Measurements from ENCODE around the gene KNDC1. TPM values are rescaled to one million over a fixed set of nuclear protein-coding genes. Genes with fewer than 3 reads are reported as not detected.

Gene KNDC1
- polyA plus RNA-seq, 1 donor from 2014 or later = 4.3 TPM

GRCh38 chr10:133162910-133163856 is 3.2 kb downstream of the KNDC1 start:
- no peaks in the 10 kb centered on the region for H3K79me2 ChIP-seq (replicated peaks; ENCODE audit: insufficient read depth, low read length)
- no peaks in the 10 kb centered on the region for H3K36me3 ChIP-seq (ENCODE audit: insufficient read depth, low read length)
- no peaks in the 10 kb centered on the region for H3K9me2 ChIP-seq (ENCODE audit: insufficient read depth, low read length)
- no peaks in the 10 kb centered on the region for H3F3A ChIP-seq (ENCODE audit: insufficient read depth, low read length, poor library complexity, severe bottlenecking)
- TF ChIP-seq REST (IDR thresholded peaks at IDR 0.05; ENCODE audit: borderline replicate concordance) = no peak
- TF ChIP-seq CTCF (IDR thresholded peaks at IDR 0.05; ENCODE audit: poor library complexity, severe bottlenecking) = no peak
- TF ChIP-seq POLR2AphosphoS5 (IDR thresholded peaks at IDR 0.05) = no peak
- no peak for TF ChIP-seq MXI1 (conservative IDR thresholded peaks at IDR 0.05; ENCODE audit: poor library complexity, severe bottlenecking)
- no peak for TF ChIP-seq SMC3 (conservative IDR thresholded peaks at IDR 0.05; ENCODE audit: poor library complexity)
- TF ChIP-seq EP300 (conservative IDR thresholded peaks at IDR 0.05; ENCODE audit: poor library complexity, severe bottlenecking) = no peak
- no peak for TF ChIP-seq TAF1 (IDR thresholded peaks at IDR 0.05; ENCODE audit: low read depth)
- no peak for TF ChIP-seq RAD21 (conservative IDR thresholded peaks at IDR 0.05)
- no peak for TF ChIP-seq EZH2 (IDR thresholded peaks at IDR 0.05; ENCODE audit: borderline replicate concordance, insufficient read depth, low read length, poor library complexity, severe bottlenecking)
- H3K27ac ChIP-seq (ENCODE audit: low read length) = no peak overlapping the region
- no peaks in the 10 kb centered on the region for H4K20me1 ChIP-seq (ENCODE audit: insufficient read depth)
- H3K9ac ChIP-seq (ENCODE audit: low read length) = no peak overlapping the region
- H3K9me3 ChIP-seq (ENCODE audit: low read length) = no peaks in the 10 kb centered on the region
- H3K4me3 ChIP-seq (ENCODE audit: low read length) = no peak overlapping the region
- H2AFZ ChIP-seq (ENCODE audit: low read depth, low read length) = no peak overlapping the region
- no peaks in the 10 kb centered on the region for H3K27me3 ChIP-seq (ENCODE audit: insufficient read depth, low read depth, low read length)
- H3K4me2 ChIP-seq (ENCODE audit: low read length) = no peak overlapping the region

GRCh38 chr10:133163889-133164815 is 4.1 kb downstream of the KNDC1 start:
- no peaks in the 10 kb centered on the region for H3F3A ChIP-seq (ENCODE audit: insufficient read depth, low read length, poor library complexity, severe bottlenecking)
- no peaks in the 10 kb centered on the region for H4K20me1 ChIP-seq (ENCODE audit: insufficient read depth)
- no peak overlapping the region for H3K27ac ChIP-seq (ENCODE audit: low read length)
- no peak for TF ChIP-seq POLR2AphosphoS5 (IDR thresholded peaks at IDR 0.05)
- no peak for TF ChIP-seq EZH2 (IDR thresholded peaks at IDR 0.05; ENCODE audit: borderline replicate concordance, insufficient read depth, low read length, poor library complexity, severe bottlenecking)
- TF ChIP-seq CTCF (IDR thresholded peaks at IDR 0.05; ENCODE audit: poor library complexity, severe bottlenecking) = no peak
- no peak for TF ChIP-seq MXI1 (conservative IDR thresholded peaks at IDR 0.05; ENCODE audit: poor library complexity, severe bottlenecking)
- no peak for TF ChIP-seq REST (IDR thresholded peaks at IDR 0.05; ENCODE audit: borderline replicate concordance)
- TF ChIP-seq RAD21 (conservative IDR thresholded peaks at IDR 0.05) = no peak
- TF ChIP-seq EP300 (conservative IDR thresholded peaks at IDR 0.05; ENCODE audit: poor library complexity, severe bottlenecking) = no peak
- H2AFZ ChIP-seq (ENCODE audit: low read depth, low read length) = no peak overlapping the region
- no peaks in the 10 kb centered on the region for H3K79me2 ChIP-seq (replicated peaks; ENCODE audit: insufficient read depth, low read length)
- no peak overlapping the region for H3K9ac ChIP-seq (ENCODE audit: low read length)
- no peak overlapping the region for H3K4me3 ChIP-seq (ENCODE audit: low read length)
- H3K9me3 ChIP-seq (ENCODE audit: low read length) = no peaks in the 10 kb centered on the region
- no peaks in the 10 kb centered on the region for H3K27me3 ChIP-seq (ENCODE audit: insufficient read depth, low read depth, low read length)
- H3K36me3 ChIP-seq (ENCODE audit: insufficient read depth, low read length) = no peaks in the 10 kb centered on the region
- no peaks in the 10 kb centered on the region for H3K9me2 ChIP-seq (ENCODE audit: insufficient read depth, low read length)
- no peak overlapping the region for H3K4me2 ChIP-seq (ENCODE audit: low read length)
